ENCODE measurements around the gene ARHGAP10. TPM values are rescaled to one million over a fixed set of nuclear protein-coding genes. Genes with fewer than 3 reads are reported as not detected.

Gene ARHGAP10
- polyA plus RNA-seq, 1 experiment = 20.2 TPM

- no peak for TF ChIP-seq CTCF (IDR thresholded peaks at IDR 0.05; ENCODE audit: insufficient read depth, low read depth, low read length)
- CTCF ChIA-PET = interaction anchor here (0.9 kb wide), 1 partner anchor 15 kb away, joined by 3 read pairs; no protein-coding TSS in a partner anchor
- Histone ChIP-seq H3K27me3 (ENCODE audit: control insufficient read depth, insufficient read depth, low read length) (no peaks in the 10 kb centered on the region), H3K36me3 (ENCODE audit: control insufficient read depth, insufficient read depth, low read length) (no peaks in the 10 kb centered on the region), H3K4me3 (ENCODE audit: low read depth, low read length) (no peak overlapping the region)
- POLR2A ChIA-PET = no interaction called here
- no peak for DNase-seq (ENCODE audit: low read depth)
Measured at GRCh38 chr4:147851135-147851534, 119.2 kb downstream of the ARHGAP10 start.

- no peak for TF ChIP-seq CTCF (IDR thresholded peaks at IDR 0.05; ENCODE audit: insufficient read depth, low read depth, low read length)
- ChIA-PET CTCF (interaction anchor here (1.4 kb wide), 1 partner anchor 13 kb away, joined by 7 read pairs; no protein-coding TSS in a partner anchor), POLR2A (interaction anchor here (0.6 kb wide), 1 partner anchor 8 kb away, joined by 3 read pairs; no protein-coding TSS in a partner anchor)
- no peaks in the 10 kb centered on the region for H3K27me3 ChIP-seq (ENCODE audit: control insufficient read depth, insufficient read depth, low read length)
- peak; percentile 56 for DNase-seq (ENCODE audit: low read depth)
- no peak overlapping the region for H3K4me3 ChIP-seq (ENCODE audit: low read depth, low read length)
- 0 out of 2 replicates have a peak, but pooled peaks cover 1% of the 10 kb centered on the region for H3K36me3 ChIP-seq (ENCODE audit: control insufficient read depth, insufficient read depth, low read length)
Measured at GRCh38 chr4:147853706-147854105, 121.8 kb downstream of the ARHGAP10 start.

- no peak overlapping the region for H3K4me3 ChIP-seq (ENCODE audit: low read depth, low read length)
- CTCF ChIA-PET = interaction anchor here (1.4 kb wide), 1 partner anchor 12 kb away, joined by 7 read pairs; no protein-coding TSS in a partner anchor
- H3K36me3 ChIP-seq (ENCODE audit: control insufficient read depth, insufficient read depth, low read length) = 0 out of 2 replicates have a peak, but pooled peaks cover 1% of the 10 kb centered on the region
- no peaks in the 10 kb centered on the region for H3K27me3 ChIP-seq (ENCODE audit: control insufficient read depth, insufficient read depth, low read length)
- TF ChIP-seq CTCF (IDR thresholded peaks at IDR 0.05; ENCODE audit: insufficient read depth, low read depth, low read length) = no peak
- POLR2A ChIA-PET = interaction anchor here (0.6 kb wide), 1 partner anchor 9 kb away, joined by 3 read pairs; no protein-coding TSS in a partner anchor
- no peak for DNase-seq (ENCODE audit: low read depth)
Measured at GRCh38 chr4:147854154-147854553, 122.3 kb downstream of the ARHGAP10 start.

- Histone ChIP-seq H3K36me3 (ENCODE audit: control insufficient read depth, insufficient read depth, low read length) (0 out of 2 replicates have a peak, but pooled peaks cover 1% of the 10 kb centered on the region), H3K4me3 (ENCODE audit: low read depth, low read length) (no peak overlapping the region), H3K27me3 (ENCODE audit: control insufficient read depth, insufficient read depth, low read length) (no peaks in the 10 kb centered on the region)
- TF ChIP-seq CTCF (IDR thresholded peaks at IDR 0.05; ENCODE audit: insufficient read depth, low read depth, low read length) = no peak
- POLR2A ChIA-PET = no interaction called here
- DNase-seq (ENCODE audit: low read depth) = no peak
- CTCF ChIA-PET = interaction anchor here (0.6 to 1.1 kb wide), 2 partner anchors 147 to 699 kb away, joined by 3 read pairs; no protein-coding TSS in a partner anchor
Measured at GRCh38 chr4:147855571-147856009, 123.7 kb downstream of the ARHGAP10 start.

GRCh38 chr4:147860960-147861359 lies 129.1 kb downstream of the ARHGAP10 start:
- ChIA-PET POLR2A (no interaction called here), CTCF (no interaction called here)
- no peak for TF ChIP-seq CTCF (IDR thresholded peaks at IDR 0.05; ENCODE audit: insufficient read depth, low read depth, low read length)
- Histone ChIP-seq H3K4me3 (ENCODE audit: low read depth, low read length) (no peak overlapping the region), H3K36me3 (ENCODE audit: control insufficient read depth, insufficient read depth, low read length) (peaks cover 7% of the 10 kb centered on the region; the same call in 1 of the 2 replicates), H3K27me3 (ENCODE audit: control insufficient read depth, insufficient read depth, low read length) (no peaks in the 10 kb centered on the region)
- no peak for DNase-seq (ENCODE audit: low read depth)

Measured in BJ (cell line).